NB4 (cell line): ENCODE measurements around the gene TRABD2B.

Source experiments
- CTCF ChIP-seq: IDR thresholded peaks from one replicate; pipeline ENCODE4 v1.5.1; 2012; ENCODE audit warnings: low read depth, low read length
- POLR2A ChIP-seq: IDR thresholded peaks from 2 replicates; pipeline ENCODE4 v1.6.1; 2011; ENCODE audit warnings: mild to moderate bottlenecking; ENCODE audit not compliant: insufficient read length; ENCODE audit errors: extremely low read depth

- TF ChIP-seq CTCF = no peak
- no peak for TF ChIP-seq POLR2A
Observed at GRCh38 chr1:47915677-47916353, 81.4 kb downstream of the TRABD2B start.
